Stimulated activated CD8-positive, alpha-beta memory T cell treated with anti-CD3 and anti-CD28 coated beads, Interleukin-12 subunit alpha, Interleukin-12 subunit beta, amount 100 ng/mL, for 4 hours (primary cell): ENCODE measurements around the gene OSBPL3.
A peak's percentile ranks its signal among the peaks of the same experiment; 100 is the strongest.

Experiments
- DNase-seq: peaks from one replicate; pipeline ENCODE4 v3.0.0-alpha.2; 2020; ENCODE audit warnings: low read depth

The OSBPL3 gene

GRCh38 chr7:24980534-24981170 is 674 bp upstream of the OSBPL3 start:
- DNase-seq, result no peak

GRCh38 chr7:24979470-24979862 is 512 bp downstream of the OSBPL3 start:
- peak; percentile 66 for DNase-seq

- no peak for DNase-seq
Observed at GRCh38 chr7:24978843-24979469, 1.0 kb downstream of the OSBPL3 start.

GRCh38 chr7:24975644-24976260 is 4.2 kb downstream of the OSBPL3 start:
- no peak for DNase-seq

DNA sequence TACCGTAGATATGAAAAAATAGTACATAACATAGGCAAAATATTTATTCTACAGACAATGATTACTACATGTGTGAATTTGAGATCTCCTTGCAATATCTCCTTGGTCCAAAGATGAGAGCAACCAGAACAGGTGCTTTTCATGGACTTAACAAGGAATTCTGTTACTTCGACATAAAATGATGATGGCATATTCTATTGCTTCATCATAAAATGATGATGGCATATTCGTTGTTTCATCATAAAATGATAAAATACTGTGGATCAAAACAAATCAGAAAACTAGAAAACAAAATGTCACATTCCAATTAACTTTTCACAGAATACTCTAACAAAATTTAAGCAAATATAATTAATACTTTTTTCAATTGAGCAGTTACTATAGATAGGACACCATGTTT is 4.8 kb downstream of the OSBPL3 start:
- DNase-seq, result no peak

GRCh38 chr7:24974026-24974832 is 5.7 kb downstream of the OSBPL3 start:
- DNase-seq, result no peak

DNA sequence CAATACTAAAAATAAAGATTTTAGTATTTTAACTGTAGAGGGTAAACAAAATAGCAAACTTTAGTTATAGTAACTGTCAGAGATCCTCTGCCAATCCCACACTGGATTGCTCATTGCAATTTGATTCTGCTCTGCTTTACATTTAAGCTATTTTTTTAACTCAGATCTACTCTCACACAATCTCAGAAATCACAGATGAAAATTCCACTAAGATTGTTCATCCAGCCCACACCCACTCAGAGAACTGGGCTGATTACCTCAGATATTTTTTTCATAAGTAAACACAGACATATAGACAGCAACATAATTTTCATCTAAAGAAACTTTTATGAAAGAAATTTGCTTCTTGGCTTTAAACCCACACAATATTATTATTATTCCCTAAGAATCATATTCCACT is 7.0 kb downstream of the OSBPL3 start:
- DNase-seq, result no peak

GRCh38 chr7:24972166-24972477 is 7.9 kb downstream of the OSBPL3 start:
- no peak for DNase-seq

GRCh38 chr7:24971333-24972165 is 8.4 kb downstream of the OSBPL3 start:
- DNase-seq, result no peak

DNA sequence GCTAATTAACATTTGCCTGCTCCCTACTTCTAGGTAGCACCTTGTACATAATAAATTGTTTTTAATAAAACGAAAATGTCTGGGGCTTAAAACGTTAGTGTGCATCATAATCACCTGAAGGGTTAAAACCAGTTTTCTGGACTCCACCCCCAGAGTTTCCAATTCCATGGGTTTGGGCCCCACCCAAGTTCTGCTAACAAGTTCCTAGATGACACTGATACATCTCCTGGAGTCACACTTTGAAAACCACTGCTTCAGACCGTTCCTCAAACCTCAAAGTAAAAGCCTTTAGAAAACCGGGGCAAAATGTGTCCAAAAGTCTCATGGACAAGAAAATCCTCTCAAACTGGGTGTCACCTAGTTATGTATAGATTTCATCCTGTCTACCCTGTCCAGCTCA is 9.3 kb downstream of the OSBPL3 start:
- no peak for DNase-seq

DNA sequence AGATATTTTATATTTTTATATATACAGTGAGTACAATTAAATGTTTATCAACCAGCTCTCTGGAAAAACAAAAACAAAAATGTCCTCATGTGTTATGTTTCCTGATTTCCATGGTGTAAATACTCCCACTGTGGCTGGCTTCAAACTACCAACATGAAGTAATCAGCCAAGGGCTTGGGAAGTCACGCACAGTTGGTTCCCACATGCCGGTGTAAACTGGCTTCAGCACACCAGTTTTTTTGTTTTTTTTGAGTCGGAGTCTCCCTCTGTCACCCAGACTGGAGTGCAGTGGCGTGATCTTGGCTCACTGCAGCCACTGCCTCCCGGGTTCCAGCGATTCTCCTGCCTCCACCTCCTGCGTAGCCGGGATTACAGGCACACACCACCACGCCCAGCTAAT is 11.8 kb downstream of the OSBPL3 start:
- DNase-seq, result no peak

- DNase-seq, result no peak
Observed at GRCh38 chr7:24967696-24968095, 12.3 kb downstream of the OSBPL3 start.

DNA sequence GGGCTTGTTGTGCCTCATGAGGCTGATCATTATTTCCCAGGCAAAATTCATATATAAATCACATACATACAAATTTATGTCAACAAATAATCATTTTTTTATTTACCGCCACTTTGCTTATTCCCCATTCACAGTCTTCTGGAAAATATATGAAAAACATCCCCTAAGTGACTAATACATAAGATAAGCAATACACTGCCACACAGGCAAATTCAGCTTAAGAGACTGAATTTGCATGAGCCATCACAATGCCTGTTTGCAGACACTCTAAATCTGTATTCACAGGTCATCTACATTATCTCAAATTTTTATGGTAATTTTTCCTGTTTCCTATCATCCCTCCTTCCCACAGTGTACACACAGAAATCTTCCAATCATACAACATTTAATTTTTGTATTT is 13.2 kb downstream of the OSBPL3 start:
- no peak for DNase-seq

GRCh38 chr7:24965831-24966708 is 13.9 kb downstream of the OSBPL3 start:
- DNase-seq, result peak; percentile 18

DNA sequence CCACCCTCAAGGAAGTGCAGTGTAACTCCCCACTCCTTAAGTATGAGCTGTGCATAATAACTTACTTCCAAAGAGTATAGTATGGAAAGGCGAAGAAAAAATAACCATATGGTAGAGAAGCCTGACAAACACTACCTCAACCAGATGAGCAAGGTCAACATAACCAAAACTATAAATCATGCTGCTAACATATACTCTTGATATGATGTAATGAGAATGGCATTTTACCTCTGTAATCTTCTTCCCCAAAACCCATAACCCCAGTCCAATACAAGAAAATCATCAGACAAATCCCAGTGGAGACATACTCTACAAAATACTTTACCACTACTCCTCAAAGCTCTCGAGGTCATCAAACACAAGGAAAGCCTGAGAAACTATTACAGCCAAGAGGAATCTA is 15.8 kb downstream of the OSBPL3 start:
- no peak for DNase-seq

- peak; percentile 27 for DNase-seq
Observed at GRCh38 chr7:24963218-24963617, 16.8 kb downstream of the OSBPL3 start.

DNA sequence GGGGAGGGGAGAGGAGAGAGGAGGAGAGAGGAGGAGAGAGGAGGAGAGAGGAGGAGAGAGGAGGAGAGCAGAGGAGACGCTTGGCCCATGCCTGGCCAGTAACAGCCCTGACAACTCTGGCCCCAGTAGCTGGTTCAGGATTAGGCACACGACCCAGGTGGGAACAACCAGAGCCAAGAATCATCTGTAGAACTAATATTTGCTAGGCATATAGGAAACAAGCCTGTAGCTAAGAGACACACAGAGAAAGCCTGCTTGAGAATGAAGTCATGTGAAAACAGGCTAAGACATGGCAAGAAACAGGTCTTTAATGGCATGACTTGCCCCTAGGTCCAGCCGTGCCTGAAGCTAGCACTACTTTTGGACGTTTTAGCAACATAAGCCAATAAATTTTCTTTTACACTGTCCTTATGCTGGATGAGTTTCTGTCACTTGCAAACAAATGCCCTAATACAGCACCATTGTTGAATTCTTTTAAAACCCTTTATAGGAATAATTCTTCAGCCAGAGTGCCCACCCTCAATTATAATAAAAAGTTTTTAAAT is 17.5 kb downstream of the OSBPL3 start:
- no peak for DNase-seq

GRCh38 chr7:24959735-24960485 is 20.1 kb downstream of the OSBPL3 start:
- no peak for DNase-seq

GRCh38 chr7:24958399-24958798 is 21.6 kb downstream of the OSBPL3 start:
- no peak for DNase-seq

GRCh38 chr7:24956021-24956420 is 24.0 kb downstream of the OSBPL3 start:
- no peak for DNase-seq
